Measurements from ENCODE around the gene PGRMC2.

DNA sequence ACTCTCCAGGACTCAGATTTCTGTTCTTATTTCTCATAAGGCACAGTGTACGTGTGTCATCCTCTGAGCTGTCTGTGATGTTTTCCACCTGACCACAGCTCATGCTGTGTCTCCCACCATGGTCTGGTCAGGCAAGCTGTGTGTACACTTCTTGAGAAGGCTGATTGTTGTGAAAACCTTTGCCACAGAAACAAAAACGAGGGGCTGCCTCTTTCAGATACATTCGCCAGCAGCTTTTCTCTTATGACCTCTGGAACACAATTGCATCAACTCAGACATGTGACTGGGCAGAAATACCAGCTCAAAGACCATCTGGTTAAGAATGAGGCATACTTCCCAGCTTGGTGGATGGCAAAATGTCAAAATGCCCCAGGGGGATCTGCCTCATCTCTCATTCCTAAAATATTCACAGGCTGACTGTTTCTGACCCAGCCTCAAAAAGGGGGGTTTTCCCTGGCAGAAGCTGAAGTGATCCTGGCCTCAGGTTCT lies 46.1 kb downstream of the PGRMC2 start:
- TF ChIP-seq POLR2AphosphoS5 (IDR thresholded peaks at IDR 0.05) (no peak), POLR2A (IDR thresholded peaks at IDR 0.05; ENCODE audit: low read depth) (no peak), CTCF (IDR thresholded peaks at IDR 0.05) (no peak)
